Fibroblast of lung (primary cell): ENCODE results near the gene UFC1.
A peak's percentile ranks its signal among the peaks of the same experiment; 100 is the strongest.

ENCODE experiments used
- CTCF ChIP-seq, 2 donors: IDR thresholded peaks in 1 of 2; conservative IDR thresholded peaks in 1 of 2; 1 replicate in 1 of 2; 2 replicates in 1 of 2; pipeline ENCODE4 v1.5.1; 2011 to 2012; ENCODE audit warnings: low read length in 2 of 2, control low read depth in 1 of 2, inconsistent platforms in 1 of 2, low read depth in 1 of 2, mild to moderate bottlenecking in 1 of 2
- EZH2 ChIP-seq: IDR thresholded peaks from 2 replicates; pipeline ENCODE4 v1.5.1; 2012; ENCODE audit warnings: low read length, control low read depth, mild to moderate bottlenecking; ENCODE audit errors: missing control alignments

GRCh38 chr1:161159087-161159912, 5.5 kb downstream of the UFC1 start, which contains the start of gene USP21:
- TF ChIP-seq CTCF (conservative IDR thresholded peaks at IDR 0.05 in 1 of 2, IDR thresholded peaks at IDR 0.05 in 1 of 2; ENCODE audit: low read depth in 1 of 2, low read length in 2 of 2): peak; percentile 30 to 54
- TF ChIP-seq EZH2: no peak
